DND-41 (cell line): ENCODE results near the gene TMCC1.

Source experiments
- ATAC-seq: fragments of 200-7000 bp; cut with Tn5 transposase; 3 replicates; pipeline ENCODE4 v1.9.1; 2021; ENCODE audit warnings: low read depth; ENCODE audit not compliant: insufficient read depth
- DNase-seq: peaks from one replicate; pipeline ENCODE4 v3.0.0-alpha.2; 2020
- H2AFZ ChIP-seq: 2 replicates; pipeline ENCODE4 v1.6.0; 2012; ENCODE audit warnings: low read depth, low read length
- H3K27ac ChIP-seq: 2 replicates; pipeline ENCODE4 v1.5.1; 2012; ENCODE audit warnings: low read length, inconsistent platforms
- H3K27me3 ChIP-seq: fragments of 200-600 bp; sonication (generic); 2 replicates; pipeline ENCODE4 v1.6.0; 2012; ENCODE audit warnings: low read length, mild to moderate bottlenecking, inconsistent platforms; ENCODE audit not compliant: insufficient read depth, poor library complexity
- H3K36me3 ChIP-seq: 2 replicates; pipeline ENCODE4 v1.5.1; 2012; ENCODE audit warnings: low read length, inconsistent platforms; ENCODE audit not compliant: insufficient read depth
- H3K4me1 ChIP-seq: 2 replicates; pipeline ENCODE4 v1.5.1; 2012; ENCODE audit warnings: mild to moderate bottlenecking, low read length; ENCODE audit not compliant: insufficient read depth
- H3K4me2 ChIP-seq: 2 replicates; pipeline ENCODE4 v1.6.0; 2012; ENCODE audit warnings: mild to moderate bottlenecking, moderate library complexity, low read length, inconsistent platforms; ENCODE audit not compliant: insufficient read depth
- H3K4me3 ChIP-seq, 2 experiments: fragments of 200-600 bp in 1 of 2; shearing (Covaris generic) in 1 of 2; 2 replicates each; pipeline ENCODE4 v1.5.1; 2012 to 2016; ENCODE audit warnings: inconsistent platforms in 2 of 2, low read length in 2 of 2, mild to moderate bottlenecking in 2 of 2, low read depth in 1 of 2, moderate library complexity in 1 of 2
- H3K79me2 ChIP-seq: 2 replicates; pipeline ENCODE4 v1.6.0; 2012; ENCODE audit warnings: low read length, inconsistent platforms; ENCODE audit not compliant: insufficient read depth
- H3K9ac ChIP-seq: 2 replicates; pipeline ENCODE4 v1.6.0; 2012; ENCODE audit warnings: low read depth, mild to moderate bottlenecking, inconsistent platforms, low read length, moderate library complexity
- H3K9me3 ChIP-seq: 2 replicates; pipeline ENCODE4 v1.5.1; 2012; ENCODE audit warnings: low read length, moderate library complexity, mild to moderate bottlenecking, inconsistent platforms; ENCODE audit not compliant: insufficient read depth, severe bottlenecking
- H4K20me1 ChIP-seq: 2 replicates; pipeline ENCODE4 v1.6.0; 2012; ENCODE audit warnings: low read length; ENCODE audit not compliant: insufficient read depth
- EZH2 ChIP-seq: IDR thresholded peaks from 3 replicates; pipeline ENCODE4 v1.6.1; 2012; ENCODE audit warnings: borderline replicate concordance, low read depth, mild to moderate bottlenecking, moderate library complexity, low read length, inconsistent platforms; ENCODE audit not compliant: severe bottlenecking
- TF ChIP-seq, protein P1 (sequence below): IDR thresholded peaks from 2 replicates; pipeline ENCODE4 v1.5.1; 2012; ENCODE audit warnings: borderline replicate concordance, low read length, moderate library complexity, mild to moderate bottlenecking; ENCODE audit not compliant: poor library complexity, severe bottlenecking; ENCODE audit errors: extremely low read depth

TMCC1 gene

DNA sequence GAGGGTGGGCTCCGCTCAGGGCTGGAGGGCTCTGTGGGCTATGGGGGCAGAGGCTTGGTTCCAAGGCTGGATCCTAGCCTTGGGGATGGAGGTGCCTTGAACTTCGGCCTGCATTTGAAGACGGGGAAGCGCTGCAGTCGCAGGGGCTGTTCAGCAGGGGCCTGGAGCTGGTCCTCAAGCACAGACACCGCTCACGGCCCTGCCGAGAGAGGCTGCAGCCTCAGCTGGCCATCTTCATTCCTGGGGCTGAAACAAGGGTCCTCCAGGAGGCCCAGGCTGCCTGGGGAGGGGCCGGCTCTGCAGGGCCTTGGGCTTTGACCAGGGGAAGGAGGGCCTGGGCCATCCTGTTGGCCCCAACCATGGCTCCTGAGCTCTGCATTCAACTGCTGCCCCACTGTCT is 261.5 kb downstream of the TMCC1 start:
- no peak for DNase-seq
- no peak for TF ChIP-seq EZH2
- TF ChIP-seq, protein P1, sequence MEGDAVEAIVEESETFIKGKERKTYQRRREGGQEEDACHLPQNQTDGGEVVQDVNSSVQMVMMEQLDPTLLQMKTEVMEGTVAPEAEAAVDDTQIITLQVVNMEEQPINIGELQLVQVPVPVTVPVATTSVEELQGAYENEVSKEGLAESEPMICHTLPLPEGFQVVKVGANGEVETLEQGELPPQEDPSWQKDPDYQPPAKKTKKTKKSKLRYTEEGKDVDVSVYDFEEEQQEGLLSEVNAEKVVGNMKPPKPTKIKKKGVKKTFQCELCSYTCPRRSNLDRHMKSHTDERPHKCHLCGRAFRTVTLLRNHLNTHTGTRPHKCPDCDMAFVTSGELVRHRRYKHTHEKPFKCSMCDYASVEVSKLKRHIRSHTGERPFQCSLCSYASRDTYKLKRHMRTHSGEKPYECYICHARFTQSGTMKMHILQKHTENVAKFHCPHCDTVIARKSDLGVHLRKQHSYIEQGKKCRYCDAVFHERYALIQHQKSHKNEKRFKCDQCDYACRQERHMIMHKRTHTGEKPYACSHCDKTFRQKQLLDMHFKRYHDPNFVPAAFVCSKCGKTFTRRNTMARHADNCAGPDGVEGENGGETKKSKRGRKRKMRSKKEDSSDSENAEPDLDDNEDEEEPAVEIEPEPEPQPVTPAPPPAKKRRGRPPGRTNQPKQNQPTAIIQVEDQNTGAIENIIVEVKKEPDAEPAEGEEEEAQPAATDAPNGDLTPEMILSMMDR = no peak
- no peak overlapping the region for H3K9ac ChIP-seq
- ATAC-seq = no peak
- H3K36me3 ChIP-seq = no peaks in the 10 kb centered on the region
- H2AFZ ChIP-seq = no peak overlapping the region
- no peaks in the 10 kb centered on the region for H3K9me3 ChIP-seq
- no peaks in the 10 kb centered on the region for H3K4me1 ChIP-seq
- no peaks in the 10 kb centered on the region for H3K79me2 ChIP-seq
- H3K4me2 ChIP-seq = no peak overlapping the region
- H3K27me3 ChIP-seq = no peaks in the 10 kb centered on the region
- H4K20me1 ChIP-seq = no peaks in the 10 kb centered on the region; the same call in 1 of the 2 replicates
- no peak overlapping the region for H3K4me3 ChIP-seq
- H3K27ac ChIP-seq = no peak overlapping the region

DNA sequence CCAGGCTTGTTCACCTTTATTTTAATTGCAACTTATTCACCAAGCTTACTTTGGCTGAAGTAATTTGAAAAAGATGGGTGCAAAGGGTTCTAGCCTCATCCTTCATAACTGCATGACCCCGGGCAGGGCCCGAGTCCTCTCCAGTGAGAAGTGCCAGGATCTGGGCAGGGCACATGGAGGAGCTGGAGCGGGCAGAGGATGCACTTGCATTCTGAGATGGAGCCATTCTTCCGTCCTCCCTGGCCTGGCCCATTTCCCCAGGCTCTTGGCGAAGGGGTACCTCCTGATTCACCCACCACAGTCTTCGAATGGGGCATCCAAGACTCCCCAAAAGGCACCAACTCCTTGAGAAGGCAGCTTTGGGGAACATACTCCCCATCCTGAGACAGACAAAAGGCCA is 264.5 kb downstream of the TMCC1 start:
- H3K36me3 ChIP-seq = no peaks in the 10 kb centered on the region
- no peak overlapping the region for H3K9ac ChIP-seq
- no peak for ATAC-seq
- H2AFZ ChIP-seq = no peak overlapping the region
- no peaks in the 10 kb centered on the region; the same call in 1 of the 2 replicates for H4K20me1 ChIP-seq
- no peak overlapping the region for H3K4me3 ChIP-seq
- no peaks in the 10 kb centered on the region for H3K9me3 ChIP-seq
- TF ChIP-seq EZH2 = no peak
- TF ChIP-seq, protein P1 = no peak
- H3K4me2 ChIP-seq = no peak overlapping the region
- H3K27me3 ChIP-seq = no peaks in the 10 kb centered on the region
- H3K4me1 ChIP-seq = peaks cover 4% of the 10 kb centered on the region
- H3K79me2 ChIP-seq = no peaks in the 10 kb centered on the region
- DNase-seq = no peak
- H3K27ac ChIP-seq = no peak overlapping the region

DNA sequence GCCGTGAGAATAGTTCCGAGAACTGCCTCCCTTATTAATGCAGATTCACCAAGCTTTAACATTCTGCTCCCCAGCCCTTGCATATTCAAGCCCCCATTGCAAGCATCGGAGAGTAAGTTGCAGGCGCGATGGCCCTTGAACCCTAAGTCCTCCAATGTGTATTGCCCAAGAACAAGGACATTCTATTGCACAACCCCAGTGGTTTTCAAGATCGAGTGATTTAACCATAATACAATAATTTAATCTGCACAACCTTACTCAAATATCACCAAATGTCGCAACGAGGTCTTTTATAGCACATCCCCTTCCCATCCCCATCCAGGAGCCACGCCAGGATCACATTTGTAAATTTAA is 265.4 kb downstream of the TMCC1 start:
- no peaks in the 10 kb centered on the region for H3K27me3 ChIP-seq
- H2AFZ ChIP-seq = no peak overlapping the region
- H3K4me1 ChIP-seq = peaks cover 4% of the 10 kb centered on the region
- H3K79me2 ChIP-seq = no peaks in the 10 kb centered on the region
- ATAC-seq (no peak), DNase-seq (no peak)
- no peak overlapping the region for H3K4me3 ChIP-seq
- no peak overlapping the region for H3K9ac ChIP-seq
- H4K20me1 ChIP-seq = no peaks in the 10 kb centered on the region; the same call in 1 of the 2 replicates
- H3K4me2 ChIP-seq = no peak overlapping the region
- no peaks in the 10 kb centered on the region for H3K36me3 ChIP-seq
- no peaks in the 10 kb centered on the region for H3K9me3 ChIP-seq
- TF ChIP-seq, protein P1 = no peak
- no peak for TF ChIP-seq EZH2
- no peak overlapping the region for H3K27ac ChIP-seq
